HG03575 (cell line): ENCODE data around the gene SLC24A3.

Experiments used
- ATAC-seq: cut with Tn5 transposase; IDR thresholded peaks from one replicate; pipeline ENCODE4 v1.9.1; 2021; ENCODE audit not compliant: unreplicated experiment, insufficient number of reproducible peaks, low FRiP score; ENCODE audit errors: extremely low read depth

The SLC24A3 gene

DNA sequence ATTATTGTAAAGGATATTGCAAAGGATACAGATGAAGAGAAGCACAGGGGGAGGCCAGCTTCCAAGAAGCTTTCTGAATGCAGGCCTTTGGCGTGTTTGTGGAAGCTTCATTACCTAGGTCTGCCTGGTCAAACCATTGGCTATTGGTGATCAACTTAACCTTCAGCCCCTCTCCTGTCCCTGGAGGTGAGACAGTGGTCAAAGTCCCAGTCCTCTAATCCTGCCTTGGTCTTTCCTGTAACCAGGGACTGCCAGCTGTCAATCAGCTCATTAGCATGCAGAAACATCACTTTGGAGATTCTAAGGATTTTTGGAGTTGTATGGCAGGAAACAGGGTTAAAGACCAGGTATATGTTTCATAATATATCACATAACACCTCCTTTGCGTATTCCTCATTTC lies 558.6 kb downstream of the SLC24A3 start:
- ATAC-seq, result no peak
